Measurements from ENCODE around the gene PEAR1.

GRCh38 chr1:156887317-156887716 lies 6.2 kb upstream of the PEAR1 start:
- TF ChIP-seq CTCF (IDR thresholded peaks at IDR 0.05): no peak
- no peak for TF ChIP-seq EZH2 (IDR thresholded peaks at IDR 0.05; ENCODE audit: borderline replicate concordance, insufficient read depth, low read depth, low read length, poor library complexity, severe bottlenecking)

Data from B cell (primary cell).